Effector memory CD4-positive, alpha-beta T cell (primary cell): ENCODE results near the gene ITPRID1.

ENCODE experiments used
- DNase-seq, 3 donors: peaks; one replicate each; pipeline ENCODE4 v3.0.0-alpha.2; 2020
- H3K27ac ChIP-seq: 2 replicates; pipeline ENCODE4 v1.7.0; 2013; ENCODE audit warnings: mild to moderate bottlenecking, low read length, moderate library complexity; ENCODE audit not compliant: insufficient read depth, poor library complexity, severe bottlenecking
- H3K27me3 ChIP-seq: replicated peaks from 2 replicates; pipeline ENCODE4 v1.7.0; 2013; ENCODE audit warnings: mild to moderate bottlenecking, low read length; ENCODE audit not compliant: insufficient read depth, control insufficient read depth, poor library complexity, severe bottlenecking
- H3K36me3 ChIP-seq: 2 replicates; pipeline ENCODE4 v1.7.0; 2013; ENCODE audit warnings: mild to moderate bottlenecking, low read length, moderate library complexity; ENCODE audit not compliant: control insufficient read depth, insufficient read depth
- H3K4me1 ChIP-seq: 2 replicates; pipeline ENCODE4 v1.7.0; 2013; ENCODE audit warnings: low read length, mild to moderate bottlenecking; ENCODE audit not compliant: control insufficient read depth, insufficient read depth, poor library complexity, severe bottlenecking
- H3K4me3 ChIP-seq: 2 replicates; pipeline ENCODE4 v1.7.0; 2013; ENCODE audit warnings: low read length, low read depth, mild to moderate bottlenecking; ENCODE audit not compliant: insufficient read depth, poor library complexity, severe bottlenecking
- H3K9me3 ChIP-seq: 2 replicates; pipeline ENCODE4 v1.7.0; 2013; ENCODE audit warnings: mild to moderate bottlenecking, low read length, moderate library complexity; ENCODE audit not compliant: control insufficient read depth

ITPRID1 gene

DNA sequence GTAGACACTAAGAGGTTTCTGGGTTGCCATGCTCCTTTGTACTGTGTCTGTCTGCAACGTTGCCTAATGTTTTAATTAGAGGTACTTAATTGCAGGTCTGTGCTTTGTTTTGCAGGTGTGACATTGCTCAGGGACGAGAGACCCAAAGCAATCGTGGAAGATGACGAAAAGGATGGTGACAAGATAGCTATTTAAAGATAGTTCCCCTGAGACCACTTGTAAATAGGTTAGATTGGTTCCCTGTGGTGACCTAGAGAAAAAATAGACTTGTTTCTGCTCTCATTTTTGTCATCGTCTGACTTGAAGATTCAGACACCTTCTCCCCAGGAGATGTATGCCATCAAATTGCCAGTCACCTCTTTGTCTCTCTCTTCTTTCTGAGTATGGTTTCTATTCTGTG, 193.2 kb downstream of the ITPRID1 start:
- Histone ChIP-seq H3K4me1 (no peaks in the 10 kb centered on the region), H3K27me3 (no peaks in the 10 kb centered on the region), H3K9me3 (no peaks in the 10 kb centered on the region), H3K36me3 (no peaks in the 10 kb centered on the region), H3K4me3 (no peak overlapping the region), H3K27ac (no peak overlapping the region)
- no peak for DNase-seq
